Pancreas (tissue), 10 donors: Measurements from ENCODE around the gene DOCK8. TPM values are rescaled to one million over a fixed set of nuclear protein-coding genes. Genes with fewer than 3 reads are reported as not detected.

Experiments
- ATAC-seq, 4 donors: fragments of 200-7000 bp; cut with Tn5 transposase; one replicate each; pipeline versions ENCODE4 v1.8.0 to v1.9.1; 2020; ENCODE audit warnings: mild to moderate bottlenecking in 4 of 4, moderate library complexity in 4 of 4
- DNase-seq, 6 donors: peaks; one replicate each; pipeline ENCODE4 v3.0.0-alpha.2; 2020
- FAIRE-seq: peaks from 2 replicates; lab custom pipeline; 2012; peaks lifted over from hg19 to GRCh38; lab: Jason Lieb, UNC
- H3K27ac ChIP-seq, 4 donors: fragments of 200-600 bp; sonication (generic); 1 replicate in 3 of 4; 2 replicates in 1 of 4; pipeline versions ENCODE4 v1.5.0 to v1.8.0; 2020
- H3K27me3 ChIP-seq, 4 donors: fragments of 200-600 bp; one replicate each; pipeline ENCODE4 v1.8.0; 2021
- H3K36me3 ChIP-seq, 3 donors: fragments of 200-600 bp; sonication (generic) in 1 of 3; one replicate each; pipeline versions ENCODE4 v1.5.0 to v1.8.0; 2020 to 2021
- H3K4me1 ChIP-seq, 3 donors: fragments of 200-600 bp; one replicate each; pipeline ENCODE4 v1.8.0; 2021
- H3K4me3 ChIP-seq, 4 donors: fragments of 200-600 bp; sonication (generic) in 2 of 4; one replicate each; pipeline versions ENCODE4 v1.5.0 to v1.8.0; 2020 to 2021
- H3K9me3 ChIP-seq, 4 donors: fragments of 200-600 bp; one replicate each; pipeline ENCODE4 v1.8.0; 2021
- WGBS, 2 donors: extraction: QIAGEN DNeasy Blood & Tissue Kit; methylation state at CpG; one replicate each; pipeline ENCODE4 v1.1.7; 2013; 5-methylcytosine and 5-hydroxymethylcytosine counted together
- intact Hi-C, 3 donors: fragments of 100-400 bp; cut with DNase I; formaldehyde crosslinking; loops; one replicate each; pipeline versions ENCODE4 v1.11.1 to v1.14.2; 2022
- polyA plus RNA-seq, 2 donors: library from polyadenylated mRNA; stranded (reverse); fragments of 200-250 nt; gene quantifications; one replicate each; pipeline ENCODE4 v1.2.3, GENCODE V29; 2013
- total RNA-seq, 6 donors: library from RNA; stranded (reverse); fragmentation: NEBNext Ultra II Directional in 4 of 6; extraction: Animal tissue kit (Norgen Biotek cat#: 25700) in 4 of 6; gene quantifications; one replicate each; pipeline versions ENCODE4 v1.2.1 to v1.2.4, GENCODE V29; 2021 to 2023
- TF ChIP-seq, protein P1 (sequence below), 4 donors: fragments of 200-600 bp; sonication (generic) in 3 of 4; IDR thresholded peaks; one replicate each; pipeline versions ENCODE4 v1.5.0 to v1.8.0; 2021; ENCODE audit warnings: antibody characterized with exemption in 4 of 4
- donor health status: healthy with polysubstance abuse.
- donor health status: DM: no; HTN: no; CAD: no; lungs with moderate emphysema.
- donor health status: DM: no; HTN: no; CAD: no.
- donor health status: control.
- donor health status: control.
- donor health status: Bipolar disorder and iron deficiency.
- donor health status: DM: yes; HTN: yes; CAD: no.
- donor health status: DM: no; HTN: no; CAD: no.
- donor health status: DM: no; HTN: no; CAD: no.
- donor health status: DM: yes; HTN: yes; CAD: no.

DOCK8 gene
- total and polyA plus RNA-seq, 8 donors = 1.7 to 22.7 (median 6.0) TPM

DNA sequence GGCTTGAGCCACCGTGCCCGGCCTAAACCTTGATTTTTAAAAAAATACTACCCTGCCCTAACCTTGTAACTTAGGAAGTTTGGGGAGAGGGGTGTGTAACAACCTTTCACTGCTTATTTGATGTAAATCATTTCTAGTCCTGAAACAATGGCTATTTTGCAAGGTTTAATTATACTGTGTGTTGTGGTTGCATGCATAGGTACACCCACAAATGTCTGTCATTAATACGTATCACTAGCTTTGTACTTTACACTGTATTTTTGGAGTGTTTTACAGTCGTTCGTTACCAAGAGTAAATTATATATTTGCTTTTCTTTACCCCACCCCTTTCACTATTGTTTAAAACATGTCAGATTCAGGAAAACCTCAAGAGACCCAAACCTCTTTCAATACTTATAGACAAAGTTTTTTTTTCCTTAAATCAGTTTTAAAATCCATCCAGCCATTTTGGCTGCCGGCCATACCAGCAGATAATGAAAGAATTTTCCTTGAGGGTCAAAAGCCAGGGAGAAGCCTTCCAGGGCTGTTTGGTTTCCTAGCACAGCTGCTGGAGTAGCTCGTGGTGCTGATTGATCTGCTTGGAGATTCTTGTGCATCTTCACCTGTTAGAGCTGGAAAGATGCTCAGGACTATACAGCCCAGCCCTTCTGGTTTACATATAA, 50.7 kb downstream of the DOCK8 start:
- no peak for ATAC-seq
- H3K9me3 ChIP-seq = no peaks in the 10 kb centered on the region
- DNase-seq = no peak
- intact Hi-C loops = no loop called here
- TF ChIP-seq, protein P1, sequence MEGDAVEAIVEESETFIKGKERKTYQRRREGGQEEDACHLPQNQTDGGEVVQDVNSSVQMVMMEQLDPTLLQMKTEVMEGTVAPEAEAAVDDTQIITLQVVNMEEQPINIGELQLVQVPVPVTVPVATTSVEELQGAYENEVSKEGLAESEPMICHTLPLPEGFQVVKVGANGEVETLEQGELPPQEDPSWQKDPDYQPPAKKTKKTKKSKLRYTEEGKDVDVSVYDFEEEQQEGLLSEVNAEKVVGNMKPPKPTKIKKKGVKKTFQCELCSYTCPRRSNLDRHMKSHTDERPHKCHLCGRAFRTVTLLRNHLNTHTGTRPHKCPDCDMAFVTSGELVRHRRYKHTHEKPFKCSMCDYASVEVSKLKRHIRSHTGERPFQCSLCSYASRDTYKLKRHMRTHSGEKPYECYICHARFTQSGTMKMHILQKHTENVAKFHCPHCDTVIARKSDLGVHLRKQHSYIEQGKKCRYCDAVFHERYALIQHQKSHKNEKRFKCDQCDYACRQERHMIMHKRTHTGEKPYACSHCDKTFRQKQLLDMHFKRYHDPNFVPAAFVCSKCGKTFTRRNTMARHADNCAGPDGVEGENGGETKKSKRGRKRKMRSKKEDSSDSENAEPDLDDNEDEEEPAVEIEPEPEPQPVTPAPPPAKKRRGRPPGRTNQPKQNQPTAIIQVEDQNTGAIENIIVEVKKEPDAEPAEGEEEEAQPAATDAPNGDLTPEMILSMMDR (IDR thresholded peaks at IDR 0.05) = no peak
- no peaks in the 10 kb centered on the region for H3K4me1 ChIP-seq
- no peak overlapping the region for H3K4me3 ChIP-seq
- H3K36me3 ChIP-seq = no peaks in the 10 kb centered on the region
- 42 to 45% methylated on average over 7 of the region's 7 CpGs for WGBS, 2 donors
- no peak overlapping the region for H3K27ac ChIP-seq
- FAIRE-seq = no peak
- H3K27me3 ChIP-seq = no peaks in the 10 kb centered on the region

DNA sequence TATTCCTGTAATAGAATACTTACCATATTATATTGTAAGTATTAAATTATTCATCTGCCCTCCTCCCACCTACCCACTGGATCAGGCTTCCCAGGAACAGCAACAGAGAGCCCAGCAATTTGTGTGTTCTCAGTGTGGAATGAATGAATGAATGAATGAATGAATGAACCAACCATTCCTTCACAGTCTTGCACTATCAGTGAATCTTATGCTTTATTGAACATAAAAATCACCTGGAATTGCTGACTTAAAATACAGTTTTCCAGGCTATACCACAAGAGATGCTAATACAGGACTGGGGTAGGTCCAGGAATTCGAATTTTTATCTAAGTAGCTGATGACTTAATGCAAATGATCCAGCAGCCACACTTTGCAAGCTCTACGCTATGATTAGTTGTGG, 51.6 kb downstream of the DOCK8 start:
- WGBS, 2 donors = 82 to 85% methylated on average over 2 of the region's 2 CpGs
- Histone ChIP-seq H3K9me3 (no peaks in the 10 kb centered on the region), H3K4me1 (no peaks in the 10 kb centered on the region), H3K36me3 (no peaks in the 10 kb centered on the region), H3K4me3 (no peak overlapping the region), H3K27me3 (no peaks in the 10 kb centered on the region), H3K27ac (no peak overlapping the region)
- TF ChIP-seq, protein P1 (IDR thresholded peaks at IDR 0.05) = no peak
- no peak for ATAC-seq
- intact Hi-C loops = no loop called here
- DNase-seq = no peak
- no peak for FAIRE-seq

DNA sequence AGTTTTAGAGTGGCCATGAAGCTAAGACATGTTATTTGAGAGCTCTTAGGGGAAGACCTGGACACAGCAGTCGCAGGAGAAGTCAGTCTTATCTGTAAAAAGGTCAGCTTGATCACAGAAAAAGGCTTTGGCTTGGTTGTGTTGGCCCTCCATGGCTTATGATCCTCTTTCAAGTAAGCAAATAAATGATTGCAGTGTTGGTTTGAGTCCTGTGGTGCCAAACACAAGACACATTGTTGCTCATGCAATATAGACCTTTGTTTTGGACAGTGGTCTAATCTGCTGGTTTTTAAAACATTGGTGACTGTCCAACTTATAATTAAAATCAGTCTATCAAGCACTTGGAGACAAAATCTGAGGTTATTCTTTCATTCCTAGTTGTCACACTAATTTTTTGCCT, 54.0 kb downstream of the DOCK8 start:
- H3K27me3 ChIP-seq = no peaks in the 10 kb centered on the region
- TF ChIP-seq, protein P1 (IDR thresholded peaks at IDR 0.05) = no peak
- H3K27ac ChIP-seq = no peak overlapping the region
- no peaks in the 10 kb centered on the region for H3K36me3 ChIP-seq
- FAIRE-seq = no peak
- no peaks in the 10 kb centered on the region for H3K4me1 ChIP-seq
- H3K4me3 ChIP-seq = no peak overlapping the region
- intact Hi-C loops = no loop called here
- DNase-seq = no peak
- no peak for ATAC-seq
- no peaks in the 10 kb centered on the region for H3K9me3 ChIP-seq
- 32 to 50% methylated on average over 1 of the region's 1 CpG for WGBS, 2 donors

DNA sequence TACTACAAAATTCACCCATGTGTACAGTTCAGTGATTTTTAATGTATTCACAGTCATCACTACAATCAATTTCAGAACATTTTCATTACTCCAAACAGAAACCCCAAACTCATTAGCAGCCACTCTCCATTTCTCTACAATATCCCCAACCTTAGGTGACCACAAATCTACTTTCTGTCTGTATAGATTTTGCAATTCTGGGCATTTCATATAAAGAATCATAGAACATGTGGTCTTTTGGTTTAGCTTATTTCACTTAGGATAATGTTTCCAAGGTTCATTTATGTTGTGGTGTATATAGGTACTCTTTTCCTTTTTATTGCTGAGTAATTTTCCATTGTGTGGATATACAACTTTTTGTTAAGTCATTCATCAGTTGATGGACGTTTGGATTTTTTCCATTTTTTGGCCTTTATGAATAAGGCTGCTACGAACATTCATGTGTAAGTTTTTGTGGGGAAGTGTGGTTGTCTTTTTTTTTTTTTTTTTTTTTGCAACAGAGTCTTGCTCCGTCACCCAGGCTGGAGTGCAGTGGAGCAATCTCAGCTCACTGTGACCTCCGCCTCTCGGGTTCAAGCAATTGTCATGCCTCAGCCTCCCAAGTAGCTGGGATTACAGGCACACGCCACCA, 54.5 kb downstream of the DOCK8 start:
- intact Hi-C loops = no loop called here
- Histone ChIP-seq H3K4me3 (no peak overlapping the region), H3K9me3 (no peaks in the 10 kb centered on the region), H3K27ac (no peak overlapping the region), H3K36me3 (no peaks in the 10 kb centered on the region), H3K4me1 (no peaks in the 10 kb centered on the region), H3K27me3 (no peaks in the 10 kb centered on the region)
- no peak for FAIRE-seq
- TF ChIP-seq, protein P1 (IDR thresholded peaks at IDR 0.05) = no peak
- 89 to 92% methylated on average over 6 of the region's 6 CpGs for WGBS, 2 donors
- no peak for DNase-seq
- no peak for ATAC-seq

DNA sequence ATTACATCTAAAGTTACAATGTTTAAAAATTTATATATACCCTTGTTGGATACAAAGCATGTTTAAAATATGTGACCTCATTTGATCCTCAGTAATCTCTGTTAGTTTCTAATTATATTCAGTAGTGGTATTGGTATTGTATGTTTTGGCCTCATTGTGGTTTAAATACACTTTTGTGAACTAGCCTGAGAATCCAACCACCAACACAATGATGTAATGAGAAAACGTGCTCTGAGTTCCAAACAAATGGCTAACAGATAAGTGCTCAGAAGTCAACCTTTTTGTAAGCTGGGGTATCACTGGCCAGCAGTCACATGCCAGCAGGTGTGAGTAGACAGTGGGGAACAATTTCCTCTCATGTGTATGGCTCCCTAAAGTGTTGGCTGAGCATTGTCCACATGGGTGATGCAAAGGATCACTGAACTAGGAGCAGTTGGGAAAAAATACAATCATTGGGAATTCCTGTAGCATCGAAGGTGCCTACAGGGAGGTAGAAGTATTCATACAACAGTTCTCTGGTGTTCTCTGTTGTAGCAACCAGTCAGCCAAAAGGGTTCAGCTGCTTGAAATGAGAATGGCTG, 56.1 kb downstream of the DOCK8 start:
- H3K9me3 ChIP-seq = no peaks in the 10 kb centered on the region
- WGBS, 2 donors = 69 to 71% methylated on average over 2 of the region's 2 CpGs
- DNase-seq = no peak
- H3K36me3 ChIP-seq = no peaks in the 10 kb centered on the region
- FAIRE-seq = no peak
- TF ChIP-seq, protein P1 (IDR thresholded peaks at IDR 0.05) = no peak
- no peaks in the 10 kb centered on the region for H3K4me1 ChIP-seq
- no peak overlapping the region for H3K27ac ChIP-seq
- no peaks in the 10 kb centered on the region for H3K27me3 ChIP-seq
- intact Hi-C loops = no loop called here
- H3K4me3 ChIP-seq = no peak overlapping the region
- no peak for ATAC-seq
